Posterior cingulate gyrus (tissue), 11 donors: ENCODE results near the gene LMNA.
"Not testable (repeated sequence)": the region's sequence is repeated elsewhere in the genome, so short reads cannot be mapped to it uniquely, and the experiment has no call there.

Experiments used
- DNase-seq, 10 donors: peaks; one replicate each; pipeline versions ENCODE4 v3.0.0 to v3.0.0-alpha.2; 2020 to 2021; ENCODE audit warnings: mixed read lengths in 3 of 10
- intact Hi-C: fragments of 100-400 bp; cut with DNase I; formaldehyde crosslinking; loops from one replicate; pipeline ENCODE4 v1.15.1; 2023

The LMNA gene

GRCh38 chr1:156102633-156103511 lies 11.6 kb upstream of the LMNA start:
- DNase-seq = no peak
- intact Hi-C loops = no loop called here

GRCh38 chr1:156103521-156103947 lies 11.0 kb upstream of the LMNA start:
- intact Hi-C loops = no loop called here
- DNase-seq = no peak

GRCh38 chr1:156104065-156104810 lies 10.3 kb upstream of the LMNA start:
- intact Hi-C loops = no loop called here
- DNase-seq = peak in 1 of 10 donors; percentile 85

GRCh38 chr1:156104861-156105832 lies 9.4 kb upstream of the LMNA start:
- intact Hi-C loops = no loop called here
- DNase-seq = no peak

- peak in 1 of 10 donors; percentile 85 for DNase-seq
- intact Hi-C loops = no loop called here
Measured at GRCh38 chr1:156106624-156107488, 7.7 kb upstream of the LMNA start.

- no peak for DNase-seq
- intact Hi-C loops = no loop called here
Measured at GRCh38 chr1:156108057-156108456, 6.5 kb upstream of the LMNA start.

- intact Hi-C loops = no loop called here
- DNase-seq = no peak
Measured at GRCh38 chr1:156108664-156109241, 5.8 kb upstream of the LMNA start.

GRCh38 chr1:156110252-156110651 lies 4.3 kb upstream of the LMNA start:
- DNase-seq = no peak
- intact Hi-C loops = no loop called here

- intact Hi-C loops = no loop called here
- DNase-seq = no peak
Measured at GRCh38 chr1:156111355-156111962, 3.1 kb upstream of the LMNA start.

GRCh38 chr1:156112276-156113137 lies 2.0 kb upstream of the LMNA start:
- intact Hi-C loops = no loop called here
- DNase-seq = peak in 3 of 10 donors; percentile 37 to 86 (median 41)

GRCh38 chr1:156113282-156113950 lies 1.1 kb upstream of the LMNA start:
- intact Hi-C loops = no loop called here
- no peak for DNase-seq

- DNase-seq = peak in 2 of 10 donors; percentile 51 to 90
- intact Hi-C loops = no loop called here
Measured at GRCh38 chr1:156114919-156115513, 505 bp downstream of the LMNA start.

GRCh38 chr1:156115514-156116374 lies 1.2 kb downstream of the LMNA start:
- DNase-seq = peak in 3 of 10 donors; percentile 51 to 88 (median 57)
- intact Hi-C loops = no loop called here

GRCh38 chr1:156116731-156117130 lies 2.2 kb downstream of the LMNA start:
- DNase-seq, intact Hi-C loops: not testable (repeated sequence)

GRCh38 chr1:156117414-156118176 lies 3.1 kb downstream of the LMNA start:
- intact Hi-C loops = no loop called here
- no peak for DNase-seq
